ENCODE measurements around the gene OR8H2. TPM values are rescaled to one million over a fixed set of nuclear protein-coding genes. Genes with fewer than 3 reads are reported as not detected.
"Not testable (repeated sequence)": the region's sequence is repeated elsewhere in the genome, so short reads cannot be mapped to it uniquely, and the experiment has no call there.

Gene OR8H2
- total RNA-seq, 4 donors from 2014 or later: not detected

DNA sequence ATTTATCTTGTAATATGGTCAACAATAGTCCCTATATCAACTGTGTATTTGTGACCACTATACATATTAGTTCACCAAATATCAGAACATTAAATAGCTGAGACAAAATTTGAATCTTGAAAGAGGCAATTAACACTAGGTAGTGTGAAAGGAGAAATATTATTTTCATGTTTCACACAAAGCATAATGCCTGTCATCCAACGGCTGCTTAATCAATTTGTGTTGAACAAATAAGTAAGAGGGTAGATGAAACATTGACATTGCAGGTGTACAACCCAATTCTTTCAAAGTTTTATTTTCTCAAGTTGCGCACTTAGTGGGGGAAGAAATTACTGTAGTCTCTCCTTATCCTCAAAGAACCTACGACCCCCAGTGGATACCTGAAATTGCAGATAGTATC, 13.8 kb upstream of the OR8H2 start:
- Histone ChIP-seq H3K9me3 (no peaks in the 10 kb centered on the region), H3K4me1 (no peaks in the 10 kb centered on the region), H3K27ac (no peak overlapping the region), H3K4me3 (no peak overlapping the region), H3K36me3 (no peaks in the 10 kb centered on the region), H3K27me3 (no peaks in the 10 kb centered on the region)
- no peak for DNase-seq
- WGBS, 2 donors (ENCODE audit: low coverage in 1 of 2): 43 to 64% methylated on average over 3 of the region's 3 CpGs
- intact Hi-C loops (cut with DNase I; ENCODE audit: low total_unique reads): no loop called here
- TF ChIP-seq POLR2AphosphoS5 (IDR thresholded peaks at IDR 0.05) (no peak), EP300 (IDR thresholded peaks at IDR 0.05; ENCODE audit: low read depth) (no peak), POLR2A (IDR thresholded peaks at IDR 0.05) (no peak)
- TF ChIP-seq, protein P1, sequence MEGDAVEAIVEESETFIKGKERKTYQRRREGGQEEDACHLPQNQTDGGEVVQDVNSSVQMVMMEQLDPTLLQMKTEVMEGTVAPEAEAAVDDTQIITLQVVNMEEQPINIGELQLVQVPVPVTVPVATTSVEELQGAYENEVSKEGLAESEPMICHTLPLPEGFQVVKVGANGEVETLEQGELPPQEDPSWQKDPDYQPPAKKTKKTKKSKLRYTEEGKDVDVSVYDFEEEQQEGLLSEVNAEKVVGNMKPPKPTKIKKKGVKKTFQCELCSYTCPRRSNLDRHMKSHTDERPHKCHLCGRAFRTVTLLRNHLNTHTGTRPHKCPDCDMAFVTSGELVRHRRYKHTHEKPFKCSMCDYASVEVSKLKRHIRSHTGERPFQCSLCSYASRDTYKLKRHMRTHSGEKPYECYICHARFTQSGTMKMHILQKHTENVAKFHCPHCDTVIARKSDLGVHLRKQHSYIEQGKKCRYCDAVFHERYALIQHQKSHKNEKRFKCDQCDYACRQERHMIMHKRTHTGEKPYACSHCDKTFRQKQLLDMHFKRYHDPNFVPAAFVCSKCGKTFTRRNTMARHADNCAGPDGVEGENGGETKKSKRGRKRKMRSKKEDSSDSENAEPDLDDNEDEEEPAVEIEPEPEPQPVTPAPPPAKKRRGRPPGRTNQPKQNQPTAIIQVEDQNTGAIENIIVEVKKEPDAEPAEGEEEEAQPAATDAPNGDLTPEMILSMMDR (IDR thresholded peaks at IDR 0.05): no peak
- in situ Hi-C loops (cut with MboI; ENCODE audit: low pct_ligation_motif_present in 1 of 4, low pct_unique_long_range_greater_than_20kb in 1 of 4, low sequenced_read_pairs in 3 of 4): loop anchor here in 1 of 4 donors (10.0 kb wide), 1 partner anchor 55 kb away; no protein-coding TSS in a partner anchor

DNA sequence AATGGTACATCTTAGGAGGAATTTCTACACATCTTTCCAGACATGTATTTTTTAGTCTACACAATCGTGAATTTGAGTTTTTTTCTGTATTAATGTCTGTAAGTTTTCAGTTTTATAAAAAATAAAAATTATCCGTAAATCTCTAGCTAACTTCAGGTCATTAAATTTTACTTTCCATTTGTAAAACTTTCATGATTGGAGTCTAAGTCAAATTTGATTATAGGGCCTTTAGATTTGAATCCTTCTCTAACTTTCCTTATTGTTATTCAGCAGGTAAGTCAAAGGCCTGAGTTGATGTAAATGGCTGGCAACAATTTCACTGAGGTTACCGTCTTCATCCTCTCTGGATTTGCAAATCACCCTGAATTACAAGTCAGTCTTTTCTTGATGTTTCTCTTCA, 10.5 kb upstream of the OR8H2 start, which contains the start of gene OR8I2:
Gene OR8I2 (plus strand): TSS at position 301 of the 400 bp plus-strand sequence. CDS start 0 bp downstream, at position 301.
- in situ Hi-C loops (cut with MboI; ENCODE audit: low pct_ligation_motif_present in 1 of 4, low pct_unique_long_range_greater_than_20kb in 1 of 4, low sequenced_read_pairs in 3 of 4): loop anchor here in 1 of 4 donors (10.0 kb wide), 1 partner anchor 58 kb away; no protein-coding TSS in a partner anchor
- intact Hi-C loops (cut with DNase I; ENCODE audit: low total_unique reads): no loop called here
- no peaks in the 10 kb centered on the region for H3K27me3 ChIP-seq
- no peak within 1 kb of the TSS for H3K27ac ChIP-seq
- TF ChIP-seq EP300 (IDR thresholded peaks at IDR 0.05; ENCODE audit: low read depth) (no peak), POLR2AphosphoS5 (IDR thresholded peaks at IDR 0.05) (no peak), POLR2A (IDR thresholded peaks at IDR 0.05) (no peak)
- TF ChIP-seq, protein P1 (IDR thresholded peaks at IDR 0.05): no peak
- no peak for DNase-seq
- H3K36me3 ChIP-seq: no peaks in the 10 kb centered on the region
- H3K4me3 ChIP-seq: no peak within 1 kb of the TSS
- no peaks in the 10 kb centered on the region for H3K9me3 ChIP-seq
- no peaks in the 10 kb centered on the region for H3K4me1 ChIP-seq
- 51 to 71% methylated on average over 3 of the region's 3 CpGs for WGBS, 2 donors (ENCODE audit: low coverage in 1 of 2)

DNA sequence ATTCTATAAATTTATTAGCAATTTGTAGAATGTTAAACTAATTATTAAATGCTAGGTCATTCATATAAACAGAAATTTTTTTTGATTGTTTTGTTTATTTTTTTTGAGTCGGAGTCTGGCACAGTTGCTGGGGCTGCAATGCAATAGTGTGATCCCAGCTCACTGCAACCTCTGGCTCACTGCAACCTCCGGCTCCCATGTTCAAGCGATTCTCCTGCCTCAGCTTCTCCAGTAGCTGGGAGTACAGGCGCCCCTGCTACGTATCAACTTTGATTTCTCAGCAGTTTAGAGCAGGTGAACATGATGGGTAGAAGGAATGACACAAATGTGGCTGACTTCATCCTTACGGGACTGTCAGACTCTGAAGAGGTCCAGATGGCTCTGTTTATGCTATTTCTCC, 18.6 kb downstream of the OR8H2 start, which contains the start of gene OR8H3:
Gene OR8H3 (plus strand): TSS at position 301 of the 400 bp plus-strand sequence. CDS start 0 bp downstream, at position 301.
- Histone ChIP-seq H3K36me3 (peaks cover 0 to 2% (median 0%) of the 10 kb centered on the region in 4 donors), H3K27ac (no peak within 1 kb of the TSS), H3K4me3 (no peak within 1 kb of the TSS), H3K27me3 (no peaks in the 10 kb centered on the region), H3K4me1 (no peaks in the 10 kb centered on the region), H3K9me3 (peaks cover 0 to 2% of the 10 kb centered on the region in 2 donors)
- 83 to 84% methylated on average over 4 to 6 of the region's 6 CpGs for WGBS, 2 donors (ENCODE audit: low coverage in 1 of 2)
- DNase-seq: no peak
- intact Hi-C loops (cut with DNase I; ENCODE audit: low total_unique reads): no loop called here
- TF ChIP-seq EP300 (IDR thresholded peaks at IDR 0.05; ENCODE audit: low read depth): no peak
- TF ChIP-seq POLR2AphosphoS5 (IDR thresholded peaks at IDR 0.05): no peak
- no peak for TF ChIP-seq POLR2A (IDR thresholded peaks at IDR 0.05)
- TF ChIP-seq, protein P1 (IDR thresholded peaks at IDR 0.05): no peak
- in situ Hi-C loops (cut with MboI; ENCODE audit: low pct_ligation_motif_present in 1 of 4, low pct_unique_long_range_greater_than_20kb in 1 of 4, low sequenced_read_pairs in 3 of 4): no loop called here

DNA sequence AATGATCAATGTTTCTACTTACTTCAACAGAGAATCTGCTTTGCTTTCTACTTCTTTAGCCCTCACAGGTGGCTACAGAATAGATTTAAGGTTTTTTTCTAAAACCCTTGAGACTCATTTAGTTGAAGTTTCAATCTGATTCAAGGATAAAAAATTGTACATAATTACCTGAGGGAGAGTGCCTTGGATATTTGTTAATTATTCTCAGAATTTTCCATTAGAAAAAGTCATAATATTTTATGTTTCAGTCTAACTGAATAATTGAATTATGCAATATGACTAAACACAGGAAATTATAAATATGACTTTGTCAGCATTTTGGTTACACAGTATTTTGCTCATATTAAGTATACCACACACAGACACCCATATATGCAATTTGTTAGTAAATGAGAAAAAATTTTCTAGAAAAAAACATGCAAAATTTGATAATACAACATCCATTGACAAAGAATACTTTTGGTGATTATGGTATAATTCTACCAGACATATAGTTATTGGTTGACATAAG, 36.7 kb downstream of the OR8H2 start, which contains the start of gene OR8J3:
Gene OR8J3 (minus strand): TSS at position 51 of the 511 bp plus-strand sequence. CDS start 2,483 bp downstream, outside the sequence.
- DNase-seq: no peak
- H3K36me3 ChIP-seq: no peaks in the 10 kb centered on the region
- H3K4me3 ChIP-seq: no peak within 1 kb of the TSS
- H3K27me3 ChIP-seq: no peaks in the 10 kb centered on the region
- H3K27ac ChIP-seq: no peak within 1 kb of the TSS
- TF ChIP-seq POLR2AphosphoS5 (IDR thresholded peaks at IDR 0.05) (no peak), POLR2A (IDR thresholded peaks at IDR 0.05) (no peak)
- TF ChIP-seq, protein P1 (IDR thresholded peaks at IDR 0.05): no peak
- H3K9me3 ChIP-seq: no peaks in the 10 kb centered on the region
- in situ Hi-C loops (cut with MboI; ENCODE audit: low pct_ligation_motif_present in 1 of 4, low pct_unique_long_range_greater_than_20kb in 1 of 4, low sequenced_read_pairs in 3 of 4) (no loop called here), intact Hi-C loops (cut with DNase I; ENCODE audit: low total_unique reads) (no loop called here)
- no peaks in the 10 kb centered on the region for H3K4me1 ChIP-seq

DNA sequence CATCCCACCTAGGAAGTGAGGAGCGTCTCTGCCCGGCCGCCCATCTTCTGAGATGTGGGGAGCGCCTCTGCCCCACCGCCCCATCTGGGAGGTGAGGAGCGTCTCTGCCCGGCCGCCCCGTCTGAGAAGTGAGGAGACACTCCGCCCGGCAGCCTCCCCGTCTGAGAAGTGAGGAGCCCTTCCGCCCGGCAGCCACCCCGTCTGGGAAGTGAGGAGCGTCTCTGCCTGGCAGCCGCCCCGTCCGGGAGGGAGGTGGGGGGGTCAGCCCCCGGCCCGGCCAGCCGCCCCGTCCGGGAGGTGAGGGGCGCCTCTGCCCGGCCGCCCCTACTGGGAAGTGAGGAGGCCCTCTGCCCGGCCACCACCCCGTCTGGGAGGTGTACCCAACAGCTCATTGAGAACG, 40.2 kb downstream of the OR8H2 start:
- not testable (repeated sequence) for H3K27ac ChIP-seq
- WGBS, 2 donors (ENCODE audit: low coverage in 1 of 2): 97% methylated on average over 7 of the region's 30 CpGs; no CpG with 5 or more reads in 1 of the 2 donors

More for the DNA sequence above, 40.2 kb downstream of the OR8H2 start:
- H3K9me3 ChIP-seq; DNase-seq; H3K27me3 ChIP-seq; H3K4me3 ChIP-seq; H3K4me1 ChIP-seq; in situ Hi-C loops (cut with MboI; ENCODE audit: low pct_ligation_motif_present in 1 of 4, low pct_unique_long_range_greater_than_20kb in 1 of 4, low sequenced_read_pairs in 3 of 4); H3K36me3 ChIP-seq; intact Hi-C loops (cut with DNase I; ENCODE audit: low total_unique reads): not testable (repeated sequence)
